Activated CD4-positive, alpha-beta T cell treated with anti-CD3 and anti-CD28 coated beads for 1 hour (primary cell): Measurements from ENCODE around the gene SENP3.
A peak's percentile ranks its signal among the peaks of the same experiment; 100 is the strongest.
"Not testable (repeated sequence)": the region's sequence is repeated elsewhere in the genome, so short reads cannot be mapped to it uniquely, and the experiment has no call there.

ENCODE experiments used
- DNase-seq: peaks from one replicate; pipeline ENCODE4 v3.0.0-alpha.2; 2020

The SENP3 gene

GRCh38 chr17:7597561-7597960, 35.8 kb downstream of the SENP3 start:
- DNase-seq, result not testable (repeated sequence)

- DNase-seq, result no peak
These were observed 44.6 kb downstream of the SENP3 start for GRCh38 chr17:7606280-7606679.

- DNase-seq, result no peak
These were observed 48.9 kb downstream of the SENP3 start for GRCh38 chr17:7610641-7611040.

- DNase-seq, result no peak
These were observed 50.0 kb downstream of the SENP3 start for GRCh38 chr17:7611635-7612293.

GRCh38 chr17:7612294-7612640, 50.5 kb downstream of the SENP3 start:
- DNase-seq, result no peak

GRCh38 chr17:7613769-7614424, 52.2 kb downstream of the SENP3 start:
- no peak for DNase-seq

GRCh38 chr17:7614425-7615264, 52.9 kb downstream of the SENP3 start, which contains the start of gene FXR2:
Gene FXR2, minus strand, starts transcription at chr17:7614897. Its CDS starts 365 bp downstream, at chr17:7614532.
- peak; percentile 97 for DNase-seq

GRCh38 chr17:7615265-7615747, 53.6 kb downstream of the SENP3 start:
- DNase-seq, result no peak

GRCh38 chr17:7618608-7619007, 56.9 kb downstream of the SENP3 start:
- DNase-seq, result no peak

- no peak for DNase-seq
These were observed 59.1 kb downstream of the SENP3 start for GRCh38 chr17:7620835-7621234.
